ENCODE results near the gene TOPAZ1.

GRCh38 chr3:44236485-44236908 lies 5.2 kb upstream of the TOPAZ1 start:
- no peak for TF ChIP-seq CTCF (IDR thresholded peaks at IDR 0.05)
- TF ChIP-seq POLR2A (IDR thresholded peaks at IDR 0.05), result no peak
